H54 (cell line): ENCODE data around the gene HOXD3.

Source experiments
- DNase-seq: peaks from one replicate; pipeline ENCODE4 v3.0.0; 2011; ENCODE audit warnings: low spot score, mixed read lengths; ENCODE audit not compliant: insufficient read length
- FAIRE-seq: peaks from 3 replicates; lab custom pipeline; 2011; peaks lifted over from hg19 to GRCh38; lab: Jason Lieb, UNC
- POLR2A ChIP-seq: IDR thresholded peaks from 2 replicates; pipeline ENCODE4 v1.6.1; 2011; ENCODE audit warnings: low read depth, mild to moderate bottlenecking, low read length

HOXD3 gene

GRCh38 chr2:176117162-176117822, 39.8 kb upstream of the HOXD3 start:
- DNase-seq (no peak), FAIRE-seq (no peak)
- no peak for TF ChIP-seq POLR2A

DNA sequence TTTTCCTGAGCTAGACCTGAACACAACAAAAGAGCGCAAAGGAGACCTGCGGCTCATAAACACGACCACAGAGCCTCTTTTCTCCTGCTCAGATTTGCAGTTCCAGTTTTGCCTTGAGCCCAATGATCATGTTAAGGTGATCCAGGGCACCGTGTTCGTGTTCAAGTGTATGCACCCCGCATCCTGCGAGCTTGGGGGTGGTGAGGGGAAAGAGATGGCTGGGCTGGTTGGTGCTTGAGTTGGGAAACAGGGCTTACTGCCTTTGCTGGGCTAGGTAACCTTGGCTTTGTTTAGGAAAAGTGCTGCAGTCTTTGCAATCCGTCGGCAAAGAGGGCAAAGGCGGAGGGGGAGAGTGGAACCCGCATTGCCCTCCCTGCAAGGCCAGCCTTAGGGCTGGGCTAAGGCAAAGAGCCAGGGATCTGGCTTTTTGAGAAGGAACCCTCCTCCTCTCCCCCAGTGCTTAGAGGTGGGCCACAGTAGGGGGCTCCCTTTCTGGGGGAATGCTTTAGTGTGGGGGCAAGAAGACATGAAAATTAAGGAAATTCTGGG, 39.2 kb upstream of the HOXD3 start:
- no peak for DNase-seq
- no peak for FAIRE-seq
- no peak for TF ChIP-seq POLR2A

DNA sequence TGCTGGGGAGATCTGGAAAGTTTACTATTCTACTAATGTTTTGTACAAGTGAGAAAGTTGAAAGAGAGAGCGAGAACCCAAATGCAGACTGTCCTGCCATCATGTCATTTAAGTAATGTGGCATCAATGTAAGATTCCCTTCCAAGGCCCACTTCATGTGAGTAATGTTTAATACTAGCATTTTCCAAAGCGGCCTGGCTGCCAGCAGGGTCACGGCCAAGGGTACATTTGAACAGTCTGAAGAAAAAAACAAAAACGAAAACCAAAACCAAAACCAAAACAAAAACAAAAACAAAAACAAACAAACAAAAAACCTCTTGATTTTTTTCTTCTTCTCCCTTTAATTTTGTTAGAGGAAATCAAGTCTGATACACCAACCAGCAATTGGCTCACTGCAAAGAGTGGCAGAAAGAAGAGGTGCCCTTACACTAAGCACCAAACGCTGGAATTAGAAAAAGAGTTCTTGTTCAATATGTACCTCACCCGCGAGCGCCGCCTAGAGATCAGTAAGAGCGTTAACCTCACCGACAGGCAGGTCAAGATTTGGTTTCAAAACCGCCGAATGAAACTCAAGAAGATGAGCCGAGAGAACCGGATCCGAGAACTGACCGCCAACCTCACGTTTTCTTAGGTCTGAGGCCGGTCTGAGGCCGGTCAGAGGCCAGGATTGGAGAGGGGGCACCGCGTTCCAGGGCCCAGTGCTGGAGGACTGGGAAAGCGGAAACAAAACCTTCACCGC, 38.3 kb upstream of the HOXD3 start:
- FAIRE-seq (no peak), DNase-seq (no peak)
- TF ChIP-seq POLR2A, result no peak

DNA sequence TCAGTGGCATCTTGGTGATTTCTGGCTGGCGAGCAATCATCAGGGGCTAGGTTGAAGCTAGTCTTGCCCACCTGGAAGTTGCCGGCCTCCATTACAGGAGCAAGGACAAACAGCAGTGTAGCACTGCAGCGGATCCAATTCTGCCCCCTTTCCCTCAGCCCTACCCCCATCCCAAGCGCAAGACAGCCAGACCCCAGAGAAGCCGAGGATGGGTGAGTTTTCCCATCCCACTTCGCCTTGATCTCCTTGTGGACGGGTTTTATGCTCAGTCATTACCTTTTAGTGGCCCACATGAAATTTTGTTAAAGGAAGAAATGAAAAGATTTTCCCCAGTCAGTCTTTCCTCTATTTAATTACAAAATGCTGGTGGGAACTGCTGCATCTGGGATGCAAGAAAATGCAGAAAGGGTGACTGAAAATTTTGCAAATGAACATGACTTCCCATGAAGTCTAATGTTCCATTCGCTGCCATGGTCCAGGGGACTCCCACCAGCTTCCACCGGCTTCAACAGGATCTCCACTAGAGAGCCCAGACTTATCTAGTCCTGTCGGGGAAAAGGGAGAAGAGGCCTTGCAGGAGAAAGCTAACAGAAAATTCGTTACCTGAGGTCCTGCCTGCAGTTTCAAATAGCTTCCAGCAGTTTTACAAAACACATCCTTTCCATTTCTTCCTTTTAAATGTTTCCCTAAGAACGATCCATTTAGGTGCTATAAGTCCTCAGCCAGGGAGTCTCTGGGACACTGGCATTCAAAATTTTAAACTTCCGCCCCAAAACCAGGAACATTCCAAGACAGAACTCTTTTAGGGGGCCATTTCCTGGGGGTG, 36.5 kb upstream of the HOXD3 start:
- no peak for DNase-seq
- no peak for TF ChIP-seq POLR2A
- no peak for FAIRE-seq

GRCh38 chr2:176121190-176122051, 35.7 kb upstream of the HOXD3 start:
- TF ChIP-seq POLR2A, result no peak
- no peak for FAIRE-seq

DNA sequence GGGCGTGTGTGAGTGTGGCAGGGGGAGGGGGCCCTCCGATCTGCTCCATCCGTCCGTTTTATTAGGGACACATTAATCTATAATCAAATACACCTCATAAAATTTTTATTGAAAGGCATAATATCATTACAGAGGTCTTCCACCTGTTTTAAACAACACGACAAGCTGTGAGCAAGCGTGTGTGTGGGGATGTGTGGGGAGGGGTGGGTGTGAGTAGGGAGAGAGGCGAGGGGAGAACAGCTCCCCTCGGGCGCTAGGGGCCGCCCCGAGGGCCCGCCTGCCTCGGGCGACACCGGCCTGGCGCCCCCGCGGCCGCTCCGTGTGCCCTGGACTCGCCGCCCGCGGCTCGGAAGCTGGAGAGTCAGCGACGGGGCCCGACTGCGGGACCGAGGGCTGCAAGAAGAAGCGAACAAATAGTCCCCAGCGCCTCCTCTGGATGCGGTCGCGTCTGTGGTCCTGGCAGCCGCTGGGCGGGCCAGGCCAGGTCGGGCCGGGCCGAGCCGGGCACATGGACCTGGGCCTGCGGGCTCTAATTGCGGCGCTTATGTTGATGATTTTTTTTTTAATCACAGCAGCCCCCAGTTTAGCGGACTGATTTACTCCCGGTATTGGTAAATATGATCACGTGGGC, 34.9 kb upstream of the HOXD3 start:
- TF ChIP-seq POLR2A, result no peak
- FAIRE-seq (no peak), DNase-seq (no peak)

More at GRCh38 chr2:176121190-176122051, 35.7 kb upstream of the HOXD3 start:
- no peak for DNase-seq

- TF ChIP-seq POLR2A, result no peak
- no peak for FAIRE-seq
- no peak for DNase-seq
These were observed 34.3 kb upstream of the HOXD3 start, which contains the start of gene HOXD9 for GRCh38 chr2:176122683-176123410. Gene HOXD9 (plus strand): TSS chr2:176122719. CDS start chr2:176122769, 50 bp downstream.

DNA sequence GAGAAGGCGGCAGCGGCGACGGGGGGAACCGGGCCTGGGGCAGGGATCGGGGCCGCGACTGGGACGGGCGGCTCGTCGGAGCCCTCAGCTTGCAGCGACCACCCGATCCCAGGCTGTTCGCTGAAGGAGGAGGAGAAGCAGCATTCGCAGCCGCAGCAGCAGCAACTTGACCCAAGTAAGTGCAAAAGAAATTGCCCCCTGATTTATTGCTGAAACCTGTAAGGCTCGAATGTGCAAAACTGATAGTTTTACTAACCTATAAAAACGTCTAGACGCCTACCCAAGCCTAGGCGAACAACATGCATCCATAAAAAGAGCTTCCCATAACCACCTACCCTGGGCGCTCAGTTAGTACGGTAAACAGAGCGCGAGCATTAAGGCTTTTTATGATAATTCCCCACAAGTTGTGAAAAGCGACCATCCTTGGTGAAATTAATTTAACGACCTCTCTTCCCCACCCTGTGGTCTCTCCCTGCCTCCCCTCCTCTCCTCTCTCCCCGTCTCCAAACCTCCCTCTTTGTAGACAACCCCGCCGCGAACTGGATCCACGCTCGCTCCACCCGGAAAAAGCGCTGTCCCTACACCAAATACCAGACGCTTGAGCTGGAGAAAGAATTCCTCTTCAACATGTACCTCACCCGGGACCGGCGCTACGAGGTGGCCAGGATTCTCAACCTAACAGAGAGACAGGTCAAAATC, 33.5 kb upstream of the HOXD3 start:
- DNase-seq (no peak), FAIRE-seq (no peak)
- TF ChIP-seq POLR2A, result no peak

DNA sequence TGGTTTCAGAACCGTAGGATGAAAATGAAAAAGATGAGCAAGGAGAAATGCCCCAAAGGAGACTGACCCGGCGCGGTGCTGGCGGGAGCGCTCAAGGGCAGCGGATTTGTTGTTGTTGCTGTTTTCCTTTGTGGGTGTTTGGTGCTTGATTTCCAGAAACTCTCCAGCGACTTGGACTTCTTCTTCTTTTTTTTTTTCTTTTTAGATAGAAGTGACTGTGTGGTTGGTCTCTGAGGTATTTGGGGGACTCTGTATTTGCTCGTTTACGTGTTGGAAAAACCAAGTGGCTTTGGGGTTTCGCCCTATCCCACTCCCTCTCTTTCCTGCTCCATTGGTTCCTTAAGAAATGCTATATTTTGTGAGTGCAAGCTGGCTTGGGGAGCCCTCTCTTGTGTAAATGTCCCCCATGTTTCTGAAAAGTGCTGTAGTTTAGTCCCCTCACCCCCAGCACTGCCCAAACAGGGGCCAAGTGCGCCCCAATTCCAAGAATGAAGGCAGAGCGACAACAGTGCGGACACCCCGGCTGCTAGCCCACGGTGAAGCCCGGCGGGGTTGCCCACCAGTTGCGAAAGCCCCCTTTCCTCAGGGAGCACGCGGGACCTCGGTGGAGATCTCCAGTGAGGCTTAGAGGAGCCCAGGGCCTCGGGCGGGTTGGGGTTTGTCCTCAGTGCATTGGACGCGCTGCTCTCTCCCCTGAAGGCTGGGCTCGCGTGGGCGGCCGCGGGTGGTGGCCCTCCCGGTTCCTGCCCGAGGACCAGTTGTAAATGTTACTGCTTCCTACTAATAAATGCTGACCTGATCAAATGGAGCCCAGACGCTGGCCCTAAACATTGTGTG, 32.8 kb upstream of the HOXD3 start:
- TF ChIP-seq POLR2A, result no peak
- DNase-seq (no peak), FAIRE-seq (no peak)

- DNase-seq (no peak), FAIRE-seq (no peak)
- no peak for TF ChIP-seq POLR2A
These were observed 31.9 kb upstream of the HOXD3 start for GRCh38 chr2:176124947-176125771.
